ENCODE data around the gene MCCD1. TPM values are rescaled to one million over a fixed set of nuclear protein-coding genes. Genes with fewer than 3 reads are reported as not detected.
A peak's percentile ranks its signal among the peaks of the same experiment; 100 is the strongest.

MCCD1 gene
- total and polyA plus RNA-seq, 2 of the 13 experiments (the other 11 are each of a cell fraction or from before 2014, with no cell fraction given) = 0.15 TPM; not detected in 1

- TF ChIP-seq ZNF180 (CRISPR knock-in tag; IDR thresholded peaks at IDR 0.05; ENCODE audit: borderline replicate concordance, low read depth) = no peak
- TF ChIP-seq HNRNPLL (IDR thresholded peaks at IDR 0.05; ENCODE audit: low read depth, low read length, poor library complexity, severe bottlenecking) = peak; percentile 49
- no peak for TF ChIP-seq CENPBD1 (CRISPR knock-in tag; IDR thresholded peaks at IDR 0.05; ENCODE audit: borderline replicate concordance, low read depth)
- TF ChIP-seq ZNF704 (CRISPR knock-in tag; IDR thresholded peaks at IDR 0.05; ENCODE audit: borderline replicate concordance) = peak; percentile 81
- no peak for TF ChIP-seq ZMYM3 (CRISPR knock-in tag; IDR thresholded peaks at IDR 0.05)
- TF ChIP-seq ZBTB26 (CRISPR knock-in tag; IDR thresholded peaks at IDR 0.05; ENCODE audit: borderline replicate concordance) = no peak
- no peak for TF ChIP-seq SAFB2 (CRISPR knock-in tag; IDR thresholded peaks at IDR 0.05; ENCODE audit: borderline replicate concordance, low read depth)
- no peak for TF ChIP-seq ZNF3 (CRISPR knock-in tag; IDR thresholded peaks at IDR 0.05)
- no peak for TF ChIP-seq JUN (CRISPR knock-in tag; IDR thresholded peaks at IDR 0.05)
- 0 out of 2 replicates have a peak, but pooled peaks have one; percentile 34 for TF ChIP-seq ZNF335 (CRISPR knock-in tag; IDR thresholded peaks at IDR 0.05)
- no peak for TF ChIP-seq ZNF589 (CRISPR knock-in tag; conservative IDR thresholded peaks at IDR 0.05)
- TF ChIP-seq ZNF318 (CRISPR knock-in tag; IDR thresholded peaks at IDR 0.05) = no peak
- TF ChIP-seq HOXA3 (CRISPR knock-in tag; IDR thresholded peaks at IDR 0.05) = no peak; the same call in 1 of the 2 replicates
These were observed 31.0 kb upstream of the MCCD1 start, which contains the start of gene MICB (continued) for GRCh38 chr6:31497531-31498476.

Data from HepG2 (cell line).